Skeletal muscle satellite cell (primary cell): ENCODE measurements around the gene EMP1.
A peak's percentile ranks its signal among the peaks of the same experiment; 100 is the strongest.

Experiments used
- H3K27me3 ChIP-seq: 2 replicates; pipeline ENCODE4 v1.7.0; 2013; ENCODE audit warnings: low read length; ENCODE audit not compliant: control insufficient read depth, insufficient read depth
- H3K36me3 ChIP-seq: 2 replicates; pipeline ENCODE4 v1.7.0; 2013; ENCODE audit warnings: mild to moderate bottlenecking, control low read depth, low read length; ENCODE audit not compliant: insufficient read depth
- H3K4me1 ChIP-seq: 2 replicates; pipeline ENCODE4 v1.7.0; 2013; ENCODE audit warnings: low read length; ENCODE audit not compliant: control insufficient read depth, insufficient read depth
- H3K4me2 ChIP-seq: 2 replicates; pipeline ENCODE4 v1.7.0; 2013; ENCODE audit warnings: mild to moderate bottlenecking, low read length
- H3K4me3 ChIP-seq: 2 replicates; pipeline ENCODE4 v1.7.0; 2013; ENCODE audit warnings: low read length
- H3K9ac ChIP-seq: 2 replicates; pipeline ENCODE4 v1.7.0; 2013; ENCODE audit warnings: mild to moderate bottlenecking, low read depth, low read length, moderate library complexity
- H3K9me3 ChIP-seq: replicated peaks from 2 replicates; pipeline ENCODE4 v1.7.0; 2013; ENCODE audit warnings: mild to moderate bottlenecking, control low read depth, low read length

EMP1 gene

GRCh38 chr12:13211191-13211858 is 14.8 kb downstream of the EMP1 start:
- Histone ChIP-seq H3K9ac (peak overlapping the region; percentile 51), H3K9me3 (no peaks in the 10 kb centered on the region), H3K4me3 (no peak overlapping the region), H3K27me3 (no peaks in the 10 kb centered on the region), H3K4me2 (peak overlapping the region; percentile 30), H3K4me1 (peaks cover 60% of the 10 kb centered on the region), H3K36me3 (peaks cover 80% of the 10 kb centered on the region)

GRCh38 chr12:13211859-13212664 is 15.5 kb downstream of the EMP1 start:
- Histone ChIP-seq H3K9ac (peak overlapping the region; percentile 51), H3K27me3 (no peaks in the 10 kb centered on the region), H3K4me1 (peaks cover 53% of the 10 kb centered on the region), H3K9me3 (no peaks in the 10 kb centered on the region), H3K4me3 (no peak overlapping the region), H3K36me3 (peaks cover 85% of the 10 kb centered on the region), H3K4me2 (peak overlapping the region; percentile 30)

GRCh38 chr12:13215056-13215455 is 18.5 kb downstream of the EMP1 start:
- H3K9me3 ChIP-seq: peaks cover 3% of the 10 kb centered on the region
- no peaks in the 10 kb centered on the region for H3K27me3 ChIP-seq
- H3K9ac ChIP-seq: no peak overlapping the region
- H3K36me3 ChIP-seq: peaks cover 91% of the 10 kb centered on the region
- peaks cover 23% of the 10 kb centered on the region for H3K4me1 ChIP-seq
- no peak overlapping the region for H3K4me2 ChIP-seq
- no peak overlapping the region for H3K4me3 ChIP-seq

- H3K9ac ChIP-seq: no peak overlapping the region
- H3K9me3 ChIP-seq: peaks cover 3% of the 10 kb centered on the region
- H3K27me3 ChIP-seq: no peaks in the 10 kb centered on the region
- no peak overlapping the region for H3K4me2 ChIP-seq
- no peak overlapping the region for H3K4me3 ChIP-seq
- peaks cover 26% of the 10 kb centered on the region for H3K4me1 ChIP-seq
- H3K36me3 ChIP-seq: peaks cover 56% of the 10 kb centered on the region
Observed at GRCh38 chr12:13218641-13219040, 22.1 kb downstream of the EMP1 start.

- H3K4me3 ChIP-seq: no peak overlapping the region
- H3K4me2 ChIP-seq: no peak overlapping the region
- H3K4me1 ChIP-seq: peaks cover 33% of the 10 kb centered on the region
- H3K9me3 ChIP-seq: peaks cover 3% of the 10 kb centered on the region
- H3K9ac ChIP-seq: no peak overlapping the region
- peaks cover 49% of the 10 kb centered on the region for H3K36me3 ChIP-seq
- H3K27me3 ChIP-seq: no peaks in the 10 kb centered on the region
Observed at GRCh38 chr12:13219320-13219719, 22.8 kb downstream of the EMP1 start.

- Histone ChIP-seq H3K4me1 (peaks cover 36% of the 10 kb centered on the region), H3K4me3 (no peak overlapping the region), H3K36me3 (peaks cover 35% of the 10 kb centered on the region), H3K4me2 (no peak overlapping the region), H3K27me3 (no peaks in the 10 kb centered on the region), H3K9ac (no peak overlapping the region), H3K9me3 (peaks cover 3% of the 10 kb centered on the region)
Observed at GRCh38 chr12:13220838-13221237, 24.3 kb downstream of the EMP1 start.

- Histone ChIP-seq H3K9me3 (peaks cover 3% of the 10 kb centered on the region), H3K27me3 (no peaks in the 10 kb centered on the region), H3K4me3 (no peak overlapping the region), H3K9ac (no peak overlapping the region), H3K4me1 (peaks cover 36% of the 10 kb centered on the region), H3K4me2 (no peak overlapping the region), H3K36me3 (peaks cover 23% of the 10 kb centered on the region)
Observed at GRCh38 chr12:13222076-13222475, 25.6 kb downstream of the EMP1 start.

- Histone ChIP-seq H3K4me1 (peaks cover 36% of the 10 kb centered on the region), H3K36me3 (peaks cover 11% of the 10 kb centered on the region), H3K9ac (peak overlapping the region; percentile 15), H3K4me3 (no peak overlapping the region), H3K9me3 (peaks cover 3% of the 10 kb centered on the region), H3K4me2 (peak overlapping the region; percentile 30), H3K27me3 (no peaks in the 10 kb centered on the region)
Observed at GRCh38 chr12:13223179-13223804, 26.8 kb downstream of the EMP1 start.

- H3K9me3 ChIP-seq: no peaks in the 10 kb centered on the region
- H3K36me3 ChIP-seq: peaks cover 4% of the 10 kb centered on the region
- H3K4me3 ChIP-seq: no peak overlapping the region
- peak overlapping the region; percentile 30 for H3K4me2 ChIP-seq
- H3K9ac ChIP-seq: no peak overlapping the region
- H3K4me1 ChIP-seq: peaks cover 36% of the 10 kb centered on the region
- no peaks in the 10 kb centered on the region for H3K27me3 ChIP-seq
Observed at GRCh38 chr12:13223941-13224340, 27.4 kb downstream of the EMP1 start.

GRCh38 chr12:13227191-13227590 is 30.7 kb downstream of the EMP1 start:
- H3K9ac ChIP-seq: no peak overlapping the region
- H3K9me3 ChIP-seq: no peaks in the 10 kb centered on the region
- no peaks in the 10 kb centered on the region for H3K36me3 ChIP-seq
- peaks cover 24% of the 10 kb centered on the region for H3K4me1 ChIP-seq
- H3K27me3 ChIP-seq: no peaks in the 10 kb centered on the region
- H3K4me3 ChIP-seq: no peak overlapping the region
- no peak overlapping the region for H3K4me2 ChIP-seq

- no peaks in the 10 kb centered on the region for H3K27me3 ChIP-seq
- H3K4me1 ChIP-seq: peaks cover 11% of the 10 kb centered on the region
- no peaks in the 10 kb centered on the region for H3K36me3 ChIP-seq
- H3K9me3 ChIP-seq: no peaks in the 10 kb centered on the region
- no peak overlapping the region for H3K4me2 ChIP-seq
- H3K9ac ChIP-seq: no peak overlapping the region
- H3K4me3 ChIP-seq: no peak overlapping the region
Observed at GRCh38 chr12:13228579-13228978, 32.1 kb downstream of the EMP1 start.
